Stimulated activated CD4-positive, alpha-beta T cell treated with anti-CD3 and anti-CD28 coated beads, Interleukin-15, amount 100 ng/mL, for 24 hours (primary cell): ENCODE measurements around the gene FGD5.

Experiments
- DNase-seq: peaks from one replicate; pipeline ENCODE4 v3.0.0-alpha.2; 2020

FGD5 gene

DNA sequence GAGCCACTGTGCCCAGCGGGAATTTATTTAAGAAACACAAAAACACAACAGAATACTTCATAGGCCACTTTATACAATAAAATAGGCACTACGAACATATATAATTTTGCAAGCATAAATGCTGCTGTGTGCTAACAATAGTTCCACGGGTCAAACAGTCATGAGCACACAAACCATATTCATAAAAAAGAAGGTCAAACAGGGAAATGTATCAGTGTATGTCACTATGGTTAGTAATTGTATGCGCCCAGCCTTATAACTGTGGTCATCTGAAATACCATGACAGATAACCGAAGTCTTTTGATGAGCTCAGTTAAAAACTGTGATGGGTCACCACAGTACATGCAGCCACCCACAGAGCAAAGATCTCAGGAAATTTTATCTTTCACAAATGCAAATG, 90.5 kb downstream of the FGD5 start:
- no peak for DNase-seq

DNA sequence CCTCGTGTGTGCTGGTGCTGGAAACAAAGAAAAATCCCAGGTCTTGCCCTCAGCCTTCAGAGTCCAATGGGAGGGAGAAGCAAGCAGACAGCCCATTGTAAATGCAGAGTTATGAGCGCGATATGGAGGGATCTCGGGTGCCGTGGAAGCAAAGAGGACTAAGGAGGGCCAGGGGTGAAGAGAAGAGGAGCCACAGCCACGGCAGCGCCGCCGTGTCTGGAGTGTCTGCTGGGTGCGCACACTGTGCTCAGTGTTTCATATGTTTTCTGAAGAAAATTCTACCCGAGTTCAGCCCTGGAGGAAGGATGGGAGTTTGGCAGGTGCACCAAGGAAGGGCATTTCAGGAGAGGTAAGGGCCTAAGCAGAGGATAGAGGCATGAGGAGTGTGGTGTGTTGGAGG, 92.9 kb downstream of the FGD5 start:
- no peak for DNase-seq

- DNase-seq, result no peak
Measured at GRCh38 chr3:14913071-14913925, 94.5 kb downstream of the FGD5 start.

GRCh38 chr3:14913926-14914778, 95.4 kb downstream of the FGD5 start:
- DNase-seq, result no peak

GRCh38 chr3:14914779-14915117, 96.0 kb downstream of the FGD5 start:
- no peak for DNase-seq

GRCh38 chr3:14915636-14916222, 97.0 kb downstream of the FGD5 start:
- DNase-seq, result no peak

GRCh38 chr3:14918356-14918860, 99.6 kb downstream of the FGD5 start:
- DNase-seq, result no peak

- DNase-seq, result no peak
Measured at GRCh38 chr3:14920536-14920935, 101.8 kb downstream of the FGD5 start.

- peak; percentile 85 for DNase-seq
Measured at GRCh38 chr3:14921034-14921616, 102.4 kb downstream of the FGD5 start.

DNA sequence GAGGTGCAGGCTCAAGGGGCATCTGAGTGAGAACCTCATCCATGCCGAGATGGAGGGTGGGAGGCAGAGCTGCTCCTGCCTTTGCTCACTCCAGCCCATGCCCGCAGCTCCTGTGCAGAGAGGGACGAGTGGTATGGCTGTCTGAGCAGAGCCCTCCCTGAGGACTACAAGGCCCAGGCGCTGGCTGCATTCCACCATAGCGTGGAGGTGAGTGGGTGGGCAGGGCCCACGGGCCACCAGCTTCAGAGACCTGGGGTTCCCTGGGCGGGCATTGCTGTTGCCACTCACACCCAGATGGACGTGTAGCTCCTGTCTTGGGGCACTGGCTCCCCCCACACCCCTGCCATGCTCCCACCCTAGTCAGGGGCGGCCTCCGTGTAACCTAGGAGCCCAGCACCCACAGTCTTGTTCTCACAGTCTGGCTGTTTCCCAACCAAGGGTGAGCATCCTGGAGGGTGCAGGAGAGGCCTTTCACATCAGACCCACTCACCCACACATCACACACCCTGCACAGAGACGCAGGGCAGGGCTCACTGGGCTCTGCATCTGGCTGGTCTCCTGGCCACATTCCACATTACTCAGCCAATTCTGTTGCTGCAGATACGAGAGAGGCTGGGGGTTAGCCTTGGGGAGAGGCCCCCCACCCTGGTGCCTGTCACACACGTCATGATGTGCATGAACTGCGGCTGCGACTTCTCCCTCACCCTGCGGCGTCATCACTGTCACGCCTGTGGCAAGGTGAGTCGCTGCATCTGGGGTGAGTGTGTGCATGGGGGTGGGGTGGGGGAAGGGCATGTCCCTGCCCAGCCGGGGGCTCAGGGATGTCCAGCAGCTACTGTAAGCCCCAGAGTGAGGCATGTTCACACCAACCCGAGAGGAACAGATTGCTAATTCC, 103.3 kb downstream of the FGD5 start:
- no peak for DNase-seq

DNA sequence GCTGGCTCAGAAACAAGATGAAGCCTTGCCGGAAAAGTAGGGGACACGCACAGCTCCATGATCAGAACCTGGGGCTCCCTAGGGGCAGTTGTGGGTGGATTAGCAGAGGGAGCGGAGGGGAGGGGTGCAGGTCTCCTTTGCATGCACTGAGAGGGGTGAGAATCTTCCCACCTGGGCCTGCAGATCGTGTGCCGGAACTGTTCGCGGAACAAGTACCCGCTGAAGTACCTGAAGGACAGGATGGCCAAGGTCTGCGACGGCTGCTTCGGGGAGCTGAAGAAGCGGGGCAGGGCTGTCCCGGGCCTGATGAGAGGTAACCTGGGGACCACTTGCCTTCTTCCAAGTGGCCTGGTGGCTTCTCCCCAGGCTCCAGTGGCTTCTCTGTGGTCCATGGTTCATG, 104.1 kb downstream of the FGD5 start:
- DNase-seq, result no peak

- DNase-seq, result no peak
Measured at GRCh38 chr3:14923476-14923875, 104.7 kb downstream of the FGD5 start.

DNA sequence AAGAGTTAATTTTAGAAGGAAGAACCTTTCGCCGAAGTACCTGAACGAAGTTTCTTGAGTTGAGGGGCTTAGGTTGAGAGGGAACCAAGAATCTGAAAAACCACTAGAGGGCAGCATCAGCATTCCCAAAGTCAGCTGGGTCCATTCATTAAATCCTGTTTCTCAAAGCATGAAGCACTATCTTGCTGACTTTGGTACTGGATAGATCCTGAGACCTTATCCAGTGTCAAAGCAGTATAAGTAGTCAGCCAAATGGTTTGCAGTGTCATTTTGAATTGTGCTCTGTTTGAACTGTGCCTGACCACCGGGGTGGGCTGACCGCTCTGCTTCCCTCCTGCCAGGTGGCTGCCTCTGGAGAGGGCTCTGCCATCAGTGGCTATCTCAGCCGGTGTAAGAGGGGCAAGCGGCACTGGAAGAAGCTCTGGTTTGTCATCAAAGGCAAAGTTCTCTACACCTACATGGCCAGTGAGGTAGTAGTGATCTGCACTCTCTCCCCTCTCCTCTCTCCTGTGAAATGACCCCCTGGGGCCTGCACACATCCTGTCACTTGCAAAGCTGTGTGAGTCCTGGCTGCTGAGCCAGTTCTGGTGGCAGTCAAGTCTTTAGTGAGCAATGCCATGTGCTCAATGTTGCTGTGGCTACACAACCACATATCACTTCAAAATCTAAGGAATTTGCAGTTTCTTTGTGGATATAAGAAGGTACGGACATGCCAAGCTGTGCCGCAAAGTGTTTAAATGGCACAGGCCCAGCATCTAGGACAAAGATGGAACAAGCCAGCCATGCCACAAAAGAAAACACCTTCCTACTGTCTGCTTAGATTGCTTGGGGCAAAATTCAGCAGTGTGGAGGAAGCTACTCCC, 107.2 kb downstream of the FGD5 start:
- DNase-seq, result peak; percentile 18

DNA sequence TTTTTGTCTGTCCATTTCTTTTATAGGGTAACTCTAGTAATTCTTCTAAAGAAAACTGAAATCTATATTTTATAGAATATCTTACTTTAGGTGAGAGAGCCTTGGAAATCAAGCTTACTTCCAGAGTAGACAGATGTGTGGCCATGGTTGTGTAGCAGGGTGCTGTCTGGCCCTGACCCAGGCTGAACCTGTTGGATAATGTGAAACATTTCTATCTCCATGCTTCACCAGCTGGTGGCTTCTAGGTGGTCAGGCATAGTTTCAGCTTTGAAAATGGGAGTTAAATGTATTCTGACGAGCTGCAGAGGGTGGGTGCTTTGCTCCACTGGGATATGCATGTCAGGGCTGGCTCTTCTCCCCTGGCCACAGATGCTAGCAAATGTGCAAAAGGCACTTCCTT, 107.8 kb downstream of the FGD5 start:
- no peak for DNase-seq

GRCh38 chr3:14927308-14927707, 108.5 kb downstream of the FGD5 start:
- no peak for DNase-seq

- DNase-seq, result no peak
Measured at GRCh38 chr3:14929310-14930074, 110.7 kb downstream of the FGD5 start.

DNA sequence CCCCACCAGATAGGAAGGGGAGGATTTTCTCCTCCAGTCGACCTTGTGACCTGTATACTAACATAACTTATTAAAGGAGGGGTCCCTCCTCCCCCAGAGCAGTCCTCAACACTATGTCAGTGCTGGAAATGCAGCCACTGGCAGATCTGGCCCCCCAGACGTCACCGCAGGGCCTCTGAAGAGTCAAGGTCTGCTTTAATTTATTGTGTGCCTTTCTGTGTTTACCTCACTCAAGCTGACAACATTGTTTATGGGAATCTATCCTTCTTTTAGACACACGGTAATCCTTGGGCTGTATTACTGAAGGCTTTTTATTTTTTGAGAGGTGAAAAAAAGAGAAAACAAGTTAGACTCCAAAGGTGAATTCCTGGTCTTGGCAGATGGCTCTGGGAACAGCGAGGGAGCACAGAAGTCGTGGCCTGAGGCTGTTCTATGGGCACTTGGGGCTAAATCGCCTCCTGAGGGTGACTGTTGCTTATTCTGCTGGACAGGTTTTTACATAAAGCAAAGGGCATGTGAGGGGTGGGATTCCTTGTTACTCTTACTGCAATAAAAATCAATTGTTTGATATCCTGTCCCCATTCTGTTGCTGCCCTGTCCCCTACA, 115.2 kb downstream of the FGD5 start:
- DNase-seq, result no peak

- no peak for DNase-seq
Measured at GRCh38 chr3:14935592-14936345, 117.0 kb downstream of the FGD5 start.

- DNase-seq, result no peak
Measured at GRCh38 chr3:14938954-14939353, 120.2 kb downstream of the FGD5 start.
